Measurements from ENCODE around the gene COL5A1.
A peak's percentile ranks its signal among the peaks of the same experiment; 100 is the strongest.

The COL5A1 gene

GRCh38 chr9:134743853-134744252, 102.2 kb downstream of the COL5A1 start:
- DNase-seq (ENCODE audit: low read depth), result no peak

DNA sequence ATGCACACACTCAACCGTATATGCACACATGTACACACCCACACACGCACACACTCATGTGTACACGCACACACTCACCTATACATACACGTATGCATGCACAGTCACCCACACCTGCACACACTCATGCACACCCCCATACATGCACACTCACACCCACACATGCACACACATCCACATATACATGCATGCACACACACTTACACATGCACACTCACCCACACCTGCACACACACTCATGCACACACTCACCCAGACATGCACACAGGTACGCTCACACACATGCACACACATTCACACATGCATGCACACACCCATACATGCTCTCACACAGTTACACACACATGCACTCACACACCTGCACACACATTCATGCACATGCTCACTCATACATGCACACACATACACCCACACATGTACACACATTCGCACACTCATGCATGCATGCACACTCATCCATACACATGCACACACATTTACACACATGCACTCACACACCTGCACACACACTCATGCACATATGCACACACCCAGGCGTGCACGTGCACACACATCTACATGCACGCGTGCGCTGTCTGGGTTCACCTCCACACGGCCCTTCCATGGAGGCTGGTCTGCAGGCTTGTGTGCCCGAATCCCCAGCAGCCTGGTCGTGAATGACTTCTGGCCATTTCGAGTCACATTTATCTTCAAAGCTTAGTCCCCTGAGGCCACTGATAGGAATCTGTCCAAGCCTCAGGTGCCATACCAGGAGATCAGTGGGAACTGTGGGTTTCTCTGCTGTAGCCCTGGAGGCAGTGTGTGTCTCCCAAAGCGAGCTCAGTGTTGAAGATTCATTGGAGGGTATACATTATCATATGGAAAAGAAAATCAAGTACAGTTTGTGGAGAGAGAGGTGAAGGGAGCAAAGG, 103.0 kb downstream of the COL5A1 start:
- DNase-seq (ENCODE audit: low read depth), result no peak

- no peak for DNase-seq (ENCODE audit: low read depth)
Measured at GRCh38 chr9:134747951-134748489, 106.4 kb downstream of the COL5A1 start.

- no peak for DNase-seq (ENCODE audit: low read depth)
Measured at GRCh38 chr9:134748591-134748990, 107.0 kb downstream of the COL5A1 start.

- DNase-seq (ENCODE audit: low read depth), result no peak
Measured at GRCh38 chr9:134750450-134751155, 109.0 kb downstream of the COL5A1 start.

DNA sequence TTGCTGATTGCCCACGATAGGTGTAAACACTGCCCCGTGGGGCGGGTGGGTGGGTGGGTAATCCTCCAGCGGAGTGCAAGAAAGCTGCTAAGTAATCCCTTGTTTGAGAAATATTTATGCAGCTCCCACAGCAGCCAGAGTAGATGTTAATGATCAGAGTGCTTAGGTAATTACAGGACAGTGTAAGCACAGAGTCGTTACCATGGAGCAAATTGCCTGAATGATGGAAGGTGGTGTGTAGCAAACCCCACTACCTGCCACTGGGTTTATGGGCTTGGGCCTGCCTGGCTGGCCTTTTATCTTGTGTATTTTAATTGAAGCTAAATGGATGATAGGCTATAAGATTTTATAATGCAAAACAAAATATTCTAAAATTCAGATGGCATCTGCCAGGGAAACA, 110.0 kb downstream of the COL5A1 start:
- DNase-seq (ENCODE audit: low read depth), result no peak

GRCh38 chr9:134752471-134753168, 111.0 kb downstream of the COL5A1 start:
- DNase-seq (ENCODE audit: low read depth), result no peak

DNA sequence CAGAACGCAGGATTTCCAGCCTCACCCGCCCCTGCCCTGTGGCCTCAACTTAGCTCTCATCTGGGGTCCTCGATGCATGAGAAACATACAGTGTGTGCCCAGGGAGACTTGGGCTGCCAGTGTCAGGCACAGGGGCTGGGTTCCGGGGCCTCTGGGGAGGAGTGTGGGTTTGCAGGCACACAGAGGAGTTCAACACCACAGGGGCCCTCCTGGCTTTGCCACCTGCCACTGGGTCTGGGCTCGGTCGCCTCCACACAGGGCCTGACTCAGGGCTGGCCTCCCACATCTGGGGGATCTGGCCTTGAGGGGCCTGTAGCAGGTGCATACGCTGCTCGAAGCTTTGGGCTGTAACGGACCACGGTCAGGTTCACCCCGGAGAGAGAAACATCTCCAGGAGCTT, 111.6 kb downstream of the COL5A1 start:
- no peak for DNase-seq (ENCODE audit: low read depth)

DNA sequence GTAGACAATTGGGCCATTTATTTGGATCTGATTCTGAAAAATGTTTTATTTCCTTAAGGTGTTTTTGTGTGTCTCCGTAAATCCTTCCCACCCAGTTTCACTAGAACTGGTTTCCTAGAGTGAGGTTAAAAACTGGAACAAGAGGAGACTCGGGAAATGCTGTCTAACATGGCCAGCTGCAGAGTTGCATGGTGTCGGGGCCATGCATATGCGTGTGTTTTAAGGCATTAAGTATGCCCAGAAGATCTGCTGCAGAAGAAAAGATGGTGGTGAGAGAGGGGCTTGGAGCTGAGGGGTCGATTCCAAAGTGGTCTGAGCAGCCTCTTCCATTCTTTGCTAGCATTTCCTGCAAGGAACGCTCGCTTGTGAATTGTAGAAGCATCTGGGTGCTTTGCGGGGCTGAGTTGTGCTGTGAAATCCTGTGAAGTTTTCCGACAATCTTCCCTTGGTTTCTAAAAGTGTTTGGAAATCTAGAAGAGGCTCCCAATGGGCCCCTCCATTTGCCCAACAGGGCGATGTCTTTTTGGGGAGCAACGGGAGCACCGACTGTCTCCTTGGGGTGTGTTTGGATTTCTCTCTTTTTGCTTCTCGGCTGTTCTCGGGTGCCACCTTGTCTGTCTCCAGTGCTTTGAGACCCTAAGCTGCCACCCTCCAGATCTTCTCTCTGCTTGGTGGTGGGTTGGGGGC, 113.8 kb downstream of the COL5A1 start:
- no peak for DNase-seq (ENCODE audit: low read depth)

DNA sequence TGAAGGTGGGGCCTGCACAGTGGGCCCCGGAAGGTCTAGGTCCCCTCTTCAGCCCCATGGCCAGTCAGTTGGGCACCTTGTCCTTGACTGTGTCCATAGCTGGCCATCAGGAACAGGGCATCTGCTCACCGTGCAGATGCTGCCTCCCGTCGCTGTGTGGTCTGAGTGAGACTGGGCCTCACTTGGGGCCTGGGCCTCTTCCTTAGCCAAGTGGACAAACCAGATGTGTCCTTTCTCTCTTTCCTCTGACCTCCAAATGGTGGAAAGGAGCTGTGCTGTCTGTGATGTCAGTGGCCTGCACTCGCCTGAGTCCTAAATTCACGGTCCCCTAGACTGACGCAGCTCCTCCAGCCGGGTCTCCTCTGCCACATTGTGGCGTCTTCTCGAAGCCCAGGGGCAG, 114.5 kb downstream of the COL5A1 start:
- no peak for DNase-seq (ENCODE audit: low read depth)

DNA sequence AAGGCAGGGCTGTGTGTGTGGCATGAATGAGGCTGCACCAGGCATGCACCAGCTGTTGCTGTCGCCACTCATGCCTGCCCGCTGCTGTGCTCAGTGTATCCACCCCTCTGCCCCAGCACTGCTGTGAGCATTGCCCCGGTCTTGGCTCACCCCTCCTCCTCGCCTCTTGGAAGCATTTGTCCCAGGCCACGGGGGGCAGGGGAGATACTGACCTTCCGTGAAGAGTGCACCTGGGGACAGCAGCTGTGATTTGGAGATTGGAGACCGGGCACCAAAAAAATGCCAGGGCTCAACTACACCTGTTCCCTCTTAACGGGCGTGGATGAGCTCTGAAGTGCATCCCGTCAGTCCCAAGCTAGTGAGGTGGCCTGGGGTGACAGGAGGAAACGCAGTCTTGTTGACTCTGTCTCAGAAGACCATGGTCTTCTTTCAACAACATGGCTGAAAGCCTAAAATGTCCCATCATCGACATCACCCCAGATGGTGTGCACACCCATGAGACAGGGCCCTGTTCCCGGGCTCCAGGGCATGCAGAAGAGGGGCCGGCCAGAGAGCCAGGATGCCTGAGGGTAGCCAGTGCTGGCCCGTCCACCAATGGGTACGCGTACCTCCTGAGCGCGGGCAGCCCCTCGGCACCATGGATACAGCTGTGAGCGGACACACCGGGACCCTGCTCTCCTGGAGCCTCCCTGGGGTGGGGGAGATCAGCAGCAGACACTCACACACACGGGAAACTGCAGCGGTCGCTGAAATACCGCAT, 115.8 kb downstream of the COL5A1 start:
- no peak for DNase-seq (ENCODE audit: low read depth)

DNA sequence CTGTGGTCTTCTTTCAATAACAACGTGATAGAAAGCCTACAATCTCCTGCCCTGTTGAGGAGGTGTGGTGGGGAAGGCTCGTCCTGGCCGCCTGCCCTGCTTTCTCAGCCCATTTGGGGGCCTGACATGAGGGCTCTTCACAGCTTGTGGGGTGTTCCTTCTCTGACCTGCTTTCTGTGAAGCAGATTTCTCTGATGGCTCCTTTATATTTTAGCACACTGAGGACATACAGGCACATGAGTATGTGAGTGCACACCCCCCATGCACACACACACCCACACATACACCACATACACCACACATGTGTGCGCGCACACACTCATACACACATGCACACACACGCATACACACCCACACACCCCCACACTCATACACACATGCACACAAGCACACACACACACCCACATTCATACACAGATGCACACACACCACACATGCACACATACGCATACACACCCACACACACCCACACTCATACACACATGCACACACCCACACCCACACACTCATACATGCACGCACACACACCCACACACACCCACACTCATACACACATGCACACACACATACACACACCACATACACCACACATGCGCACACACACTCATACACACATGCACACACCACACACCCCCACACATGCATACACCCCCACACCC, 117.5 kb downstream of the COL5A1 start:
- peak; percentile 42 for DNase-seq (ENCODE audit: low read depth)

DNA sequence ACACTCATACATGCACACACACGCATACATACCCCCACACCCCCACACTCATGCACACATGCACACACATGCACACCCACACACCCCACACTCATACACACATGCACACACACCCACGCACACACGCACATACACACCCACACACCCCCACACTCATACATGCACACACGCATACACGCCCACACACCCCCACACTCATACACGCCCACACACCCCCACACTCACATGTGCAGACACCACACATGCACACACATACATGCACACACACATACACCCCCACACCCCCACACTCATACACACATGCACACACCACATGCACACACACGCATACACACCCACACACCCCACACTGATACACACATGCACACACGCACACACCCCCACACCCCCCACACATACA, 118.3 kb downstream of the COL5A1 start:
- DNase-seq (ENCODE audit: low read depth), result no peak

GRCh38 chr9:134760750-134761420, 119.3 kb downstream of the COL5A1 start:
- no peak for DNase-seq (ENCODE audit: low read depth)

GRCh38 chr9:134764473-134765269, 123.1 kb downstream of the COL5A1 start:
- DNase-seq (ENCODE audit: low read depth), result no peak

GRCh38 chr9:134765785-134766184, 124.2 kb downstream of the COL5A1 start:
- no peak for DNase-seq (ENCODE audit: low read depth)

GRCh38 chr9:134766587-134766986, 125.0 kb downstream of the COL5A1 start:
- DNase-seq (ENCODE audit: low read depth), result no peak

DNA sequence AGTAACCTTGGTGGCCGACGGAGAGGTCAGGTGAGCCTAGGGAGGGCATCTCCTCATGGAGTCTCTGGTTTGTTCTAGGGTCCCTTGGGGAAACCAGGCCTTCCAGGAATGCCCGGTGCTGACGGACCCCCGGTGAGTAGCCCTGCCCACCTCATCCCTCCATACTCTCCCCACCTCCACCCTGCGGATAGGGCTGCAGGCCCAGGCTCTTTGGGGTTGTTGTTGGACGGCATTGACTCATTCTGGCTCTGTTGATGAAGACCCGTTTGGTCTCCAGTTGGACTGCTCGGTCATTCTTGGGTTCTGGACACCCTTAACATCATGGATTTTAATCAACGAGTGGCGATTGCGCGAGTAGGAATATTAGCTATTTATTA, 126.7 kb downstream of the COL5A1 start:
- DNase-seq (ENCODE audit: low read depth), result no peak

GRCh38 chr9:134768709-134769351, 127.2 kb downstream of the COL5A1 start:
- no peak for DNase-seq (ENCODE audit: low read depth)

Measured in amniotic epithelial cell (primary cell).